GM12875 (cell line): Measurements from ENCODE around the gene ASPG.

Experiments used
- H3K4me3 ChIP-seq: one replicate; pipeline ENCODE4 v1.5.1; 2011; ENCODE audit warnings: low read depth, low read length, control low read depth
- CTCF ChIP-seq: IDR thresholded peaks from 2 replicates; pipeline ENCODE4 v1.5.1; 2011; ENCODE audit warnings: low read depth, mild to moderate bottlenecking, control low read depth, inconsistent platforms, low read length, moderate library complexity, borderline replicate concordance; ENCODE audit not compliant: insufficient read depth

Gene ASPG

GRCh38 chr14:104164041-104164440, 78.5 kb downstream of the ASPG start:
- no peak overlapping the region for H3K4me3 ChIP-seq
- TF ChIP-seq CTCF = no peak

- no peak for TF ChIP-seq CTCF
- no peak overlapping the region for H3K4me3 ChIP-seq
These were observed 79.0 kb downstream of the ASPG start for GRCh38 chr14:104164512-104164911.
